Endodermal cell (in vitro differentiated cells): ENCODE measurements around the gene KREMEN1. TPM values are rescaled to one million over a fixed set of nuclear protein-coding genes. Genes with fewer than 3 reads are reported as not detected.
A peak's percentile ranks its signal among the peaks of the same experiment; 100 is the strongest.

Experiments used
- DNase-seq: peaks from one replicate; pipeline ENCODE4 v3.0.0-alpha.2; 2017
- H3K27ac ChIP-seq: 2 replicates; pipeline ENCODE4 v1.5.1; 2013; ENCODE audit warnings: mild to moderate bottlenecking, low read depth, low read length, moderate library complexity
- H3K27me3 ChIP-seq: 2 replicates; pipeline ENCODE4 v1.6.1; 2013; ENCODE audit warnings: mild to moderate bottlenecking, low read length, moderate library complexity; ENCODE audit not compliant: insufficient read depth, control insufficient read depth, poor library complexity, severe bottlenecking
- H3K36me3 ChIP-seq: 2 replicates; pipeline ENCODE4 v1.7.0; 2013; ENCODE audit warnings: mild to moderate bottlenecking, low read length, moderate library complexity; ENCODE audit not compliant: control insufficient read depth, insufficient read depth
- H3K4me1 ChIP-seq: one replicate; pipeline ENCODE4 v1.7.0; 2013; ENCODE audit warnings: low read length; ENCODE audit not compliant: control insufficient read depth, insufficient read depth
- H3K4me3 ChIP-seq: 2 replicates; pipeline ENCODE4 v1.5.1; 2013; ENCODE audit warnings: mild to moderate bottlenecking, low read length, moderate library complexity
- H3K9ac ChIP-seq: 2 replicates; pipeline ENCODE4 v1.6.1; 2013; ENCODE audit warnings: mild to moderate bottlenecking, low read length, moderate library complexity; ENCODE audit not compliant: poor library complexity, severe bottlenecking; ENCODE audit errors: extremely low read depth
- H3K9me3 ChIP-seq: 2 replicates; pipeline ENCODE4 v1.6.1; 2013; ENCODE audit warnings: mild to moderate bottlenecking, low read length, moderate library complexity; ENCODE audit not compliant: control insufficient read depth
- H3K27ac Mint-ChIP-seq: 2 replicates; pipeline ENCODE4 v1.8.0; 2020; ENCODE audit warnings: mixed read lengths
- H3K27me3 Mint-ChIP-seq: 2 replicates; pipeline ENCODE4 v1.8.0; 2021; ENCODE audit warnings: mild to moderate bottlenecking, mixed read lengths; ENCODE audit not compliant: insufficient read depth
- H3K36me3 Mint-ChIP-seq: 2 replicates; pipeline ENCODE4 v1.8.0; 2020; ENCODE audit warnings: low read depth, mixed read lengths
- H3K4me1 Mint-ChIP-seq: 2 replicates; pipeline ENCODE4 v1.8.0; 2020; ENCODE audit warnings: mixed read lengths
- H3K4me3 Mint-ChIP-seq: 2 replicates; pipeline ENCODE4 v1.8.0; 2020; ENCODE audit warnings: mild to moderate bottlenecking, moderate library complexity, mixed read lengths
- H3K9me3 Mint-ChIP-seq: 2 replicates; pipeline ENCODE4 v1.8.0; 2020; ENCODE audit warnings: mild to moderate bottlenecking, mixed read lengths
- CTCF ChIP-seq: fragments of 200-600 bp; sonication (generic); conservative IDR thresholded peaks from 2 replicates; pipeline ENCODE4 v1.5.0; 2021; ENCODE audit warnings: antibody characterized with exemption, mild to moderate bottlenecking
- WGBS, 2 experiments: methylation state at CpG; one replicate each; pipeline versions ENCODE4 v1.1.5 to v1.1.7; 2013; ENCODE audit warnings: missing lambda C conversion rate in 2 of 2, mixed read lengths in 1 of 2; ENCODE audit not compliant: insufficient coverage in 1 of 2, insufficient read length in 1 of 2; 5-methylcytosine and 5-hydroxymethylcytosine counted together
- total RNA-seq, 2 donors: library from RNA; stranded (reverse); fragmentation: NEBNext Ultra II Directional in 1 of 2; extraction: Animal tissue kit (Norgen Biotek cat#: 25700) in 1 of 2; gene quantifications; 2 replicates in 1 of 2; 3 replicates in 1 of 2; pipeline ENCODE4 v1.2.1, GENCODE V29; 2021

The KREMEN1 gene
- total RNA-seq, 2 donors from 2014 or later, result 6.2 to 7.5 TPM

GRCh38 chr22:29098296-29098695, 25.5 kb downstream of the KREMEN1 start:
- peaks cover 5% of the 10 kb centered on the region for H3K4me1 ChIP-seq
- H3K27ac Mint-ChIP-seq, result no peak overlapping the region
- no peak overlapping the region for H3K4me3 Mint-ChIP-seq
- peaks cover 2% of the 10 kb centered on the region for H3K36me3 ChIP-seq
- no peak overlapping the region for H3K27ac ChIP-seq
- no peak overlapping the region for H3K9ac ChIP-seq
- no peak for DNase-seq
- H3K36me3 Mint-ChIP-seq, result peaks cover 18% of the 10 kb centered on the region
- 84 to 94% methylated on average over 2 of the region's 2 CpGs for WGBS, 2 experiments
- H3K4me1 Mint-ChIP-seq, result peaks cover 24% of the 10 kb centered on the region
- H3K9me3 Mint-ChIP-seq, result no peaks in the 10 kb centered on the region
- H3K9me3 ChIP-seq, result no peaks in the 10 kb centered on the region
- TF ChIP-seq CTCF, result no peak
- H3K27me3 Mint-ChIP-seq, result no peaks in the 10 kb centered on the region
- H3K27me3 ChIP-seq, result no peaks in the 10 kb centered on the region
- H3K4me3 ChIP-seq, result no peak overlapping the region

GRCh38 chr22:29102300-29102699, 29.5 kb downstream of the KREMEN1 start:
- Histone ChIP-seq H3K27ac (peak overlapping the region; percentile 80), H3K9me3 (no peaks in the 10 kb centered on the region), H3K4me1 (no peaks in the 10 kb centered on the region), H3K36me3 (no peaks in the 10 kb centered on the region), H3K9ac (no peak overlapping the region), H3K27me3 (no peaks in the 10 kb centered on the region), H3K4me3 (no peak overlapping the region)
- TF ChIP-seq CTCF, result no peak
- peaks cover 23% of the 10 kb centered on the region for H3K4me1 Mint-ChIP-seq
- no peaks in the 10 kb centered on the region for H3K27me3 Mint-ChIP-seq
- no peak for DNase-seq
- no peak overlapping the region for H3K27ac Mint-ChIP-seq
- no peaks in the 10 kb centered on the region for H3K9me3 Mint-ChIP-seq
- H3K36me3 Mint-ChIP-seq, result peaks cover 11% of the 10 kb centered on the region
- H3K4me3 Mint-ChIP-seq, result no peak overlapping the region
- 100% methylated on average over 2 of the region's 2 CpGs for WGBS, 2 experiments

- Histone ChIP-seq H3K36me3 (no peaks in the 10 kb centered on the region), H3K4me1 (no peaks in the 10 kb centered on the region), H3K9me3 (no peaks in the 10 kb centered on the region), H3K27ac (peak overlapping the region; percentile 80), H3K4me3 (no peak overlapping the region), H3K27me3 (no peaks in the 10 kb centered on the region), H3K9ac (no peak overlapping the region)
- no peak for DNase-seq
- Mint-ChIP-seq H3K27ac (no peak overlapping the region), H3K9me3 (no peaks in the 10 kb centered on the region), H3K27me3 (no peaks in the 10 kb centered on the region), H3K4me3 (no peak overlapping the region), H3K36me3 (peaks cover 11% of the 10 kb centered on the region), H3K4me1 (peaks cover 21% of the 10 kb centered on the region)
- 74 to 85% methylated on average over 1 of the region's 1 CpG for WGBS, 2 experiments
- TF ChIP-seq CTCF, result no peak
These were observed 30.3 kb downstream of the KREMEN1 start for GRCh38 chr22:29103121-29103520.
